Left ventricle myocardium inferior (tissue), 1 donor: ENCODE data around the gene SYCE3. TPM values are rescaled to one million over a fixed set of nuclear protein-coding genes. Genes with fewer than 3 reads are reported as not detected.

ENCODE experiments used
- DNase-seq: peaks from one replicate; pipeline ENCODE4 v3.0.0-alpha.2; 2020
- H3K27ac ChIP-seq: fragments of 200-600 bp; replicated peaks from 2 replicates; pipeline ENCODE4 v1.8.0; 2021
- H3K27me3 ChIP-seq: fragments of 200-600 bp; 2 replicates; pipeline ENCODE4 v1.8.0; 2021; ENCODE audit warnings: low read depth
- H3K36me3 ChIP-seq: fragments of 200-600 bp; 2 replicates; pipeline ENCODE4 v1.8.0; 2021
- H3K4me1 ChIP-seq: fragments of 200-600 bp; 2 replicates; pipeline ENCODE4 v1.8.0; 2021
- H3K4me3 ChIP-seq: fragments of 200-600 bp; 2 replicates; pipeline ENCODE4 v1.8.0; 2021; ENCODE audit warnings: mild to moderate bottlenecking, moderate library complexity
- H3K9me3 ChIP-seq: fragments of 200-600 bp; replicated peaks from 2 replicates; pipeline ENCODE4 v1.8.0; 2021
- CTCF ChIP-seq: fragments of 200-600 bp; IDR thresholded peaks from 2 replicates; pipeline ENCODE4 v1.8.0; 2021; ENCODE audit warnings: antibody characterized with exemption, mild to moderate bottlenecking, borderline replicate concordance
- intact Hi-C: fragments of 100-400 bp; cut with micrococcal nuclease; formaldehyde crosslinking; loops from one replicate; pipeline ENCODE4 v1.11.0; 2022
- total RNA-seq: library from RNA; stranded (reverse); fragmentation: NEBNext Ultra II Directional; extraction: Animal tissue kit (Norgen Biotek cat#: 25700); gene quantifications from one replicate; pipeline ENCODE4 v1.2.1, GENCODE V29; 2021
- donor health status: DM: no; HTN: yes; CAD: no; lungs with severe emphysema.

Gene SYCE3
- total RNA-seq, 1 donor from 2014 or later, result not detected

DNA sequence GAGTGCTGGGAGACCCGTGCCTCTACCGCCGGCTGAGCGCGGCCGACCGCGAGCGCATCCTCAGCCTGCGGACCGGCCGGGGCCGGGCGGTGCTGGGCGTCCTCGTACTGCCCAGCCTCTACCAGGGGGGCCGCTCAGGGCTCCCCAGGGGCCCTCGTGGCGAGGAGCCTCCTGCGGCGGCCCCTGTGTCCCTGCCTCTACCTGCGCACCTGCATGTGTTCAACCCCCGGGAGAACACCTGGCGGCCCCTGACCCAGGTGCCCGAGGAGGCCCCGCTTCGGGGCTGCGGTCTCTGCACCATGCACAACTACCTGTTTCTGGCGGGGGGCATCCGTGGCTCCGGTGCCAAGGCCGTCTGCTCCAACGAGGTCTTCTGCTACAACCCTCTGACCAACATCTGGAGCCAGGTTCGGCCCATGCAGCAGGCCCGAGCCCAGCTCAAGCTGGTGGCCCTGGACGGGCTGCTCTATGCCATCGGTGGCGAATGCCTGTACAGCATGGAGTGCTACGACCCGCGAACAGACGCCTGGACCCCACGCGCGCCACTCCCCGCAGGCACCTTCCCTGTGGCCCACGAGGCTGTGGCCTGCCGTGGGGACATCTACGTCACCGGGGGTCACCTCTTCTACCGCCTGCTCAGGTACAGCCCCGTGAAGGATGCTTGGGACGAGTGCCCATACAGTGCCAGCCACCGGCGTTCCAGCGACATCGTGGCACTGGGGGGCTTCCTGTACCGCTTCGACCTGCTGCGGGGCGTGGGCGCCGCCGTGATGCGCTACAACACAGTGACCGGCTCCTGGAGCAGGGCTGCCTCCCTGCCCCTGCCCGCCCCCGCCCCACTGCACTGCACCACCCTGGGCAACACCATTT, 13.6 kb downstream of the SYCE3 start:
- intact Hi-C loops, result no loop called here
- TF ChIP-seq CTCF, result no peak
- Histone ChIP-seq H3K27ac (no peak overlapping the region), H3K27me3 (peaks cover 78% of the 10 kb centered on the region), H3K9me3 (no peaks in the 10 kb centered on the region), H3K4me1 (peaks cover 23% of the 10 kb centered on the region), H3K36me3 (no peaks in the 10 kb centered on the region), H3K4me3 (peak overlapping the region; percentile 52)
- no peak for DNase-seq

GRCh38 chr22:50548040-50548920, 14.4 kb downstream of the SYCE3 start:
- Histone ChIP-seq H3K4me3 (peak overlapping the region; percentile 52), H3K4me1 (peaks cover 28% of the 10 kb centered on the region), H3K27ac (no peak overlapping the region), H3K9me3 (no peaks in the 10 kb centered on the region), H3K27me3 (peaks cover 86% of the 10 kb centered on the region), H3K36me3 (no peaks in the 10 kb centered on the region)
- DNase-seq, result no peak
- no peak for TF ChIP-seq CTCF
- intact Hi-C loops, result no loop called here

DNA sequence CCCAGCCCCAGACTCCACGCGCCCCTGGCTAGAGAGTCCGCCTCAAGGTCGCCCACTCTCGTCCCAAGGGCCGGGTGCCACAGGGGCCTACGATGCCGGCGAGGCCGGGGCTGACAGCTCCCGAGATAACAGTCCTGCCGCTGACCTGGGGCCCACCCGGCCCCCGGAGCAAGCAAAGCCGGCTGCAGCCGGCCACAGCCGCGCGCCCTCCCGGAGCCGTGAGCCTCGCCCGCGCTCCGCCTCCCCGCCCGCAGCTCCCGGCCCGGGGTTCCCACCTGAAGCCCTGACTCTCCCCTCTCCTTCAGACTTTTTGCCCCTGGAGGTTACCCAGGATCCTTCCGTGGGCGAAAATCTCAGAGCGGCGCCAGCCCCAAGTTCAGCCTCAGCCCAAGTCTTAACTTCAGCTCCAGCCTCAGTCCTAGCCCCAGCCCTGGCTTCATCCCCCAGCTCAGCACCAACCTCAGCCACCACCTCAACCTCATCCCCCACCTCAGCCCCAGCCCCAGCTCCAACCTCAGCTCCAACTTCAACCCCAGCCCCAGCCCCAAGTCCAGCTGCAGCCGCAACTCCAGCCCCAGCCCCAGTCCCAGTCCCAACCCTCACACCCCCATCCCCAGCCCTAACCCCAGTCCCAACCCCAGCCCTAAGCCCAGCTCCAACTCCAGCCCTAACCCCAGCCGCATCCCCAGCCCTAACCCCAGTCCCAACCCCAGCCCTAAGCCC, 15.3 kb downstream of the SYCE3 start:
- peaks cover 87% of the 10 kb centered on the region for H3K27me3 ChIP-seq
- DNase-seq, result no peak
- H3K4me1 ChIP-seq, result peaks cover 28% of the 10 kb centered on the region
- H3K27ac ChIP-seq, result no peak overlapping the region
- no peaks in the 10 kb centered on the region for H3K9me3 ChIP-seq
- TF ChIP-seq CTCF, result no peak
- no peaks in the 10 kb centered on the region for H3K36me3 ChIP-seq
- intact Hi-C loops, result no loop called here
- H3K4me3 ChIP-seq, result no peak overlapping the region

DNA sequence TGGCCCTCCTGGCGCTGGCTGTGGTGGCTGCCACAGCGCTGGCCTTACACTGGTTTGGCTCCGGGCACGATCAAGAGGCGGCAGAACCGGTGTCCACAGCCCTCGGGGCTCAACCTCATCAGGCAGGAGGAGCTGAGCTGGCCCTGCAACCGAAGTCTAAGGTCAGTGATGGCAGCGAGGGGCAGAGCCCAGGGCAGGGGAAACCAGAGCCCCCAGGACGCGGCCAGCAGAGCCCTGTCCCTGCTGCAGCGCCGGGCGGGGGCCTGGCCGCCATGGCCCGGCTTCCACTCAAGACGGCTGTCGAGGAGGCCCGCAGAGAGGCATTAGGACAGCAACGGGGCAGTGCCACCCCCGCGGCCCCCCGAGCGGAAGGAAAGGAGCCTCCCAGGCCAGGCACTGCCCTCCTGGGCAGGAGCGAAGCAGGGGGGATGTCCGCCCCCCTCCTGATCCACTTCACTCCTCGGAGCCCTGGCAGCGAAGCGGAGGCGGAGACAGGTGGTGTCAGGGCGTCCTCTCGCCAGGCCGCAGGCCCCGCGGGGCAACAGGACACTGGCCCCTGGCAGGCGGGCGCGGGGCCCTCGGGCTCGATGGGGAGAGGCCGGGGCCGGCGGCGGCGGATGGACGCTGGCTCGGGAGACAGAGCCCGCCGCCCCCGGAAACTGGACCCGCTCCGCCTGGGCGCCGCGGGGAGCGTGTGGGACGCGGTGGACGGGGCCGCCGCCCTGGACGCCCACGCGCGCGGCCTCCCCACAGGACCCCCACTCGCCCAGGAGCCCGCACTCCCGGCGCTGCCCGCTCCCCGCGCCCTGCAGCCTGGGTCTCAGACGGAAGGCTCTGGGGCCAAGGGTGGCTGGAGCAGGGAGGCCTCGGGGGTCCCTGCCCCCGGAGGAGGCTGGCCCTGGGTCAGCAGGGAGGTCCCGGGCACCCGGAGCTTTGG, 16.1 kb downstream of the SYCE3 start:
- intact Hi-C loops, result no loop called here
- Histone ChIP-seq H3K9me3 (no peaks in the 10 kb centered on the region), H3K27ac (no peak overlapping the region), H3K27me3 (peaks cover 82% of the 10 kb centered on the region), H3K4me3 (no peak overlapping the region), H3K36me3 (no peaks in the 10 kb centered on the region), H3K4me1 (peaks cover 28% of the 10 kb centered on the region)
- DNase-seq, result no peak
- TF ChIP-seq CTCF, result no peak
